H4 (cell line): Measurements from ENCODE around the gene DEFB110. TPM values are rescaled to one million over a fixed set of nuclear protein-coding genes. Genes with fewer than 3 reads are reported as not detected.

Experiments used
- total RNA-seq: library from RNA; depleted of rRNA; stranded (reverse); fragments of >200 nt; shearing (Covaris generic); gene quantifications from 2 replicates; pipeline ENCODE4 v1.2.3, GENCODE V29; 2014; rRNA removed

The DEFB110 gene
- total RNA-seq, 1 experiment from 2014 or later, result not detected

Other genes with a start within 250 kb of the DEFB110 start
- gene PGK2, start 234.7 kb downstream of the DEFB110 start, total RNA-seq, result not detected in 2 replicates
- not detected in 2 replicates for gene CRISP1, start 155.5 kb downstream of the DEFB110 start, total RNA-seq
- not detected in 2 replicates for gene DEFB114, start 57.8 kb downstream of the DEFB110 start, total RNA-seq
- not detected in 2 replicates for gene DEFB113, start 52.4 kb downstream of the DEFB110 start, total RNA-seq
- not detected in 2 replicates for gene DEFB112, start 27.9 kb upstream of the DEFB110 start, total RNA-seq